Neuronal stem cell (in vitro differentiated cells): ENCODE measurements around the gene SHOC2.

ENCODE experiments used
- DNase-seq: peaks from one replicate; pipeline ENCODE4 v3.0.0-alpha.2; 2013; ENCODE audit warnings: low spot score
- H2AFZ ChIP-seq: one replicate; pipeline ENCODE4 v1.6.1; 2013; ENCODE audit warnings: mild to moderate bottlenecking, low read length, inconsistent platforms
- H2AK5ac ChIP-seq: 2 replicates; pipeline ENCODE4 v1.6.1; 2013; ENCODE audit warnings: low read depth, mild to moderate bottlenecking, inconsistent platforms, low read length, moderate library complexity, mixed read lengths
- H2BK120ac ChIP-seq: 2 replicates; pipeline ENCODE4 v1.6.1; 2013; ENCODE audit warnings: low read depth, mild to moderate bottlenecking, inconsistent platforms, low read length, moderate library complexity, mixed read lengths
- H2BK12ac ChIP-seq: one replicate; pipeline ENCODE4 v1.6.1; 2013; ENCODE audit warnings: low read length, inconsistent platforms
- H2BK15ac ChIP-seq: 2 replicates; pipeline ENCODE4 v1.6.1; 2013; ENCODE audit warnings: mild to moderate bottlenecking, low read length, inconsistent platforms, mixed read lengths
- H2BK5ac ChIP-seq: one replicate; pipeline ENCODE4 v1.6.1; 2013; ENCODE audit warnings: inconsistent platforms, mild to moderate bottlenecking, low read length, moderate library complexity
- H3K14ac ChIP-seq: one replicate; pipeline ENCODE4 v1.6.1; 2013; ENCODE audit warnings: low read length, inconsistent platforms
- H3K18ac ChIP-seq: 2 replicates; pipeline ENCODE4 v1.6.1; 2013; ENCODE audit warnings: low read length, inconsistent platforms
- H3K23ac ChIP-seq: 2 replicates; pipeline ENCODE4 v1.6.1; 2013; ENCODE audit warnings: low read depth, mild to moderate bottlenecking, mixed read lengths, low read length, inconsistent platforms; ENCODE audit not compliant: poor library complexity
- H3K27ac ChIP-seq: replicated peaks from 3 replicates; pipeline ENCODE4 v1.5.1; 2013; ENCODE audit warnings: low read length, inconsistent platforms
- H3K27me3 ChIP-seq, 3 experiments: 2 replicates each; pipeline ENCODE4 v1.6.1; 2013; ENCODE audit warnings: low read length in 3 of 3, mild to moderate bottlenecking in 2 of 3, inconsistent platforms in 1 of 3, low read depth in 1 of 3, mixed read lengths in 1 of 3, moderate library complexity in 1 of 3; ENCODE audit not compliant: control insufficient read depth in 3 of 3, insufficient read depth in 3 of 3
- H3K36me3 ChIP-seq, 2 donors: replicated peaks in 1 of 2; 2 replicates each; pipeline ENCODE4 v1.6.1; 2013; ENCODE audit warnings: low read length in 2 of 2; ENCODE audit not compliant: control insufficient read depth in 2 of 2, insufficient read depth in 2 of 2
- H3K4ac ChIP-seq: 2 replicates; pipeline ENCODE4 v1.6.1; 2013; ENCODE audit warnings: inconsistent platforms, mild to moderate bottlenecking, low read length, moderate library complexity
- H3K4me1 ChIP-seq, 2 donors: 1 replicate in 1 of 2; 2 replicates in 1 of 2; pipeline ENCODE4 v1.6.1; 2013; ENCODE audit warnings: low read length in 2 of 2, low read depth in 1 of 2; ENCODE audit not compliant: control insufficient read depth in 2 of 2, insufficient read depth in 1 of 2
- H3K4me2 ChIP-seq: one replicate; pipeline ENCODE4 v1.6.1; 2013; ENCODE audit warnings: mild to moderate bottlenecking, low read length, inconsistent platforms; ENCODE audit not compliant: insufficient read depth, poor library complexity, severe bottlenecking
- H3K4me3 ChIP-seq, 2 donors: 2 replicates each; pipeline ENCODE4 v1.5.1; 2013; ENCODE audit warnings: low read length in 2 of 2, mild to moderate bottlenecking in 2 of 2, inconsistent platforms in 1 of 2, moderate library complexity in 1 of 2
- H3K79me1 ChIP-seq: one replicate; pipeline ENCODE4 v1.6.1; 2013; ENCODE audit warnings: low read depth, mild to moderate bottlenecking, inconsistent platforms, low read length, moderate library complexity
- H3K9ac ChIP-seq: one replicate; pipeline ENCODE4 v1.6.1; 2013; ENCODE audit warnings: mild to moderate bottlenecking, low read depth, low read length, inconsistent platforms; ENCODE audit not compliant: poor library complexity
- H3K9me3 ChIP-seq, 2 donors: replicated peaks in 1 of 2; 2 replicates each; pipeline versions ENCODE3 to v1.6.1; 2013; ENCODE audit warnings: low read length in 2 of 2, mild to moderate bottlenecking in 2 of 2, inconsistent platforms in 1 of 2, low read depth in 1 of 2, mixed read lengths in 1 of 2, moderate library complexity in 1 of 2; ENCODE audit not compliant: control insufficient read depth in 2 of 2, insufficient read depth in 1 of 2
- H4K8ac ChIP-seq: one replicate; pipeline ENCODE4 v1.6.1; 2013; ENCODE audit warnings: low read depth, mild to moderate bottlenecking, inconsistent platforms, low read length, moderate library complexity
- H4K91ac ChIP-seq: one replicate; pipeline ENCODE4 v1.6.1; 2013; ENCODE audit warnings: low read length, low read depth, mild to moderate bottlenecking, inconsistent platforms; ENCODE audit not compliant: poor library complexity
- whole genome bisulfite sequencing, 2 donors: extraction: QIAGEN DNeasy Blood & Tissue Kit; methylation state at CpG; one replicate each; pipeline ENCODE4 v1.1.7; 2013; ENCODE audit warnings: missing lambda C conversion rate in 2 of 2, mixed read lengths in 1 of 2; ENCODE audit not compliant: insufficient read length in 2 of 2, insufficient replicate concordance in 1 of 2; ENCODE audit errors: extremely low coverage in 2 of 2; 5-methylcytosine and 5-hydroxymethylcytosine counted together

The SHOC2 gene

DNA sequence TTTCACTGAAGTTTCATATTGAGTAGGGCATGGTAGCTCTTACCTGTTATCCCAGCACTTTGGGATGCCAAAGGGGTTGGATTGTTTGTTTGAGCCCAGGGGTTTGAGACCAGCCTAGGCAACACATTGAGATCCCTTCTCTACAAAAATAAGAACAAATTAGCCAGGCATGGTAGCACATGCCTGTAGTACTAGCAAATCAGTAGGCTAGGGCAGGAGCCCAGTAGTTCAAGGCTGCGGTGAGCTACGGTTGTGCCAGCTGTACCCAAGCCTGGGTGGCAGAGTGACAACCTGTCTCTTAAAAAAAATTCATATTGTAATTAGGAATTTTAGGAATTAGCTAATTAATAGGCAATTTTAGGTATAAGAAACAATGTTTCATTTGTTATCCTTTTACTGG is 18.4 kb upstream of the SHOC2 start:
- WGBS, 2 donors: no CpG with 5 or more reads among the region's 2 CpGs
- Histone ChIP-seq H2BK12ac (no peak overlapping the region), H3K4me1 (peaks cover 0 to 1% of the 10 kb centered on the region in 2 donors), H3K18ac (no peak overlapping the region), H3K4me2 (no peak overlapping the region), H2AK5ac (no peak overlapping the region), H3K36me3 (peaks cover 6 to 80% of the 10 kb centered on the region in 2 donors), H4K91ac (no peak overlapping the region), H2BK15ac (no peak overlapping the region), H2BK120ac (no peak overlapping the region), H3K14ac (no peak overlapping the region), H2AFZ (no peak overlapping the region), H3K9me3 (no peaks in the 10 kb centered on the region), H3K79me1 (no peaks in the 10 kb centered on the region), H3K23ac (no peak overlapping the region), H3K4me3 (no peak overlapping the region), H2BK5ac (no peak overlapping the region), H3K27me3 (no peaks in the 10 kb centered on the region), H3K9ac (no peak overlapping the region), H3K27ac (no peak overlapping the region), H3K4ac (no peak overlapping the region), H4K8ac (no peak overlapping the region)
- DNase-seq: no peak

DNA sequence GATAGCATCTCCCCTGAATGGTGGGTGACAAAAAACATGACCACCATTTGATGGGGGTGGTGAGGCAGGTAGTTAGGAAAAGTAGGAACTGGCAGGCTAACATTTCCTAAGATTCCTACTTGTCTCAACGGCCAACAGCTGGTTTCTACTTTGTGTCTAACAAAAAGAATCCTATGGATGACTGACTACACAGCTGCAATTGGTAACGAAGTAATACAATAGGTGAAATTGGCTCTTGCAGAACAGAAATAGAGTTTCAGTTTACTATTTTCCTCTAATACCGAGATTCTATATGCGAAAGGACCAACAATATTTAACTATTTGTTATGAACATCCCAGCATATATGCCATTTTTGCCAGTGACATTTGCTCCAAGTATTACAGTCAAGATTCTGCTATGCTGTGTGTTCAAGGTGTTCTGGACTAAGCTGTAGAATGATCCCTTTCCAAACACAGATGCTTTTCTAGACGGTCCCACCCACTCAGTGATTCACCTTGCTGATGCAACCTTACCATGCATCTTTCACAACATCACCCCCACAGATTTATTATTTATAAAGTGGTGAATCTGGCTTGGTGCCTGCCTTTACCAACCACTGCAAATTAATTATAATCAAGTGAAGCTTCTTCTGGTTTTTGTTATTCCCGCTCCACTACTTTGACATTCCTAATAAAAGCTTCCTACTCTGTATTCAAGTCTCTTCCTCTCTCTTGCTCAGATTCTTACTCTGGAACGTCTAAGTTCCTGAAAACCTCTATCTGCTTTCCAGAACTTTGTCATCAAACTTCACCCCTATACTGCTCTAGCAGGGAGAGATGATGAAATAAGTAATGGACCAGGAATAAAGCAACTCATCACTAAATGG is 17.2 kb upstream of the SHOC2 start:
- Histone ChIP-seq H2AK5ac (no peak overlapping the region), H3K27me3 (no peaks in the 10 kb centered on the region), H3K9ac (no peak overlapping the region), H3K14ac (no peak overlapping the region), H2BK5ac (no peak overlapping the region), H3K79me1 (no peaks in the 10 kb centered on the region), H3K27ac (no peak overlapping the region), H2AFZ (no peak overlapping the region), H4K91ac (no peak overlapping the region), H2BK12ac (no peak overlapping the region), H3K18ac (no peak overlapping the region), H3K4me2 (no peak overlapping the region), H3K4me1 (peaks cover 0 to 1% of the 10 kb centered on the region in 2 donors), H3K4me3 (no peak overlapping the region), H2BK120ac (no peak overlapping the region), H4K8ac (no peak overlapping the region), H3K4ac (no peak overlapping the region), H3K36me3 (peaks cover 4 to 68% of the 10 kb centered on the region in 2 donors), H2BK15ac (no peak overlapping the region), H3K23ac (no peak overlapping the region), H3K9me3 (no peaks in the 10 kb centered on the region)
- no CpG with 5 or more reads among the region's 7 CpGs for WGBS, 2 donors
- no peak for DNase-seq

GRCh38 chr10:110903280-110904278 is 15.8 kb upstream of the SHOC2 start:
- DNase-seq: no peak
- Histone ChIP-seq H3K14ac (no peak overlapping the region), H2BK120ac (no peak overlapping the region), H4K91ac (no peak overlapping the region), H3K4ac (no peak overlapping the region), H2BK5ac (no peak overlapping the region), H3K9ac (no peak overlapping the region), H3K23ac (no peak overlapping the region), H2AFZ (no peak overlapping the region), H3K4me1 (peaks cover 0 to 1% of the 10 kb centered on the region in 2 donors), H3K27me3 (no peaks in the 10 kb centered on the region), H2AK5ac (no peak overlapping the region), H3K9me3 (no peaks in the 10 kb centered on the region), H2BK15ac (no peak overlapping the region), H3K18ac (no peak overlapping the region), H2BK12ac (no peak overlapping the region), H3K4me2 (no peak overlapping the region), H3K79me1 (no peaks in the 10 kb centered on the region), H3K27ac (no peak overlapping the region), H3K36me3 (peaks cover 2 to 54% of the 10 kb centered on the region in 2 donors), H4K8ac (no peak overlapping the region), H3K4me3 (no peak overlapping the region)
- no CpG with 5 or more reads among the region's 3 CpGs for WGBS, 2 donors

DNA sequence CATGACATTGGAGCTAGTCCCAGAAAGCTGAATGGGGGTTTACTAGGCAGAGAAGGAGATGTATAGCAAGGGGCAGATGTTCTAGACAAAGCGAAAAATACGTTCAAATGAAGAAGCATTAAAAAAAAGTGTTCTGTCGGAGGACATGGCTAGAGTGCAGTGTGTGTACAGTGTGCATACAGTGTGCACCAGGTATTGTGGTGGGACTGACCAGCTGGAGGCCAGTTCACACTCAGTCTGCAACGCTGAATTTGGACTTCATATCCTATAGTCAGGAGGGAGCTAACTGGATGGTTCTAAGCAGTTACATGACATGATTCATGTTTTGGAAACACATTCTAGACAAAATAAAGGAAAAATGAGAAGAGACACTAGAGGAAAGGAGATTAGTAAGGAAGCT is 9.3 kb upstream of the SHOC2 start:
- no peak overlapping the region for H2BK120ac ChIP-seq
- no peak overlapping the region for H4K8ac ChIP-seq
- no peak overlapping the region for H3K4ac ChIP-seq
- no peaks in the 10 kb centered on the region for H3K4me1 ChIP-seq
- no peak overlapping the region for H2BK15ac ChIP-seq
- H2BK12ac ChIP-seq: no peak overlapping the region
- WGBS, 2 donors: no CpG with 5 or more reads among the region's 4 CpGs
- no peak for DNase-seq
- H3K27me3 ChIP-seq: no peaks in the 10 kb centered on the region
- no peak overlapping the region for H3K4me3 ChIP-seq
- no peak overlapping the region for H2AFZ ChIP-seq
- H3K9ac ChIP-seq: no peak overlapping the region
- H3K18ac ChIP-seq: no peak overlapping the region
- no peak overlapping the region for H2BK5ac ChIP-seq
- H3K23ac ChIP-seq: no peak overlapping the region
- H2AK5ac ChIP-seq: no peak overlapping the region
- no peak overlapping the region for H3K27ac ChIP-seq
- H4K91ac ChIP-seq: no peak overlapping the region
- H3K4me2 ChIP-seq: no peak overlapping the region
- H3K9me3 ChIP-seq: no peaks in the 10 kb centered on the region
- H3K14ac ChIP-seq: no peak overlapping the region
- no peaks in the 10 kb centered on the region for H3K79me1 ChIP-seq
- peaks cover 1 to 20% of the 10 kb centered on the region in 2 donors for H3K36me3 ChIP-seq
